ENCODE data around the gene ZNF599. TPM values are rescaled to one million over a fixed set of nuclear protein-coding genes. Genes with fewer than 3 reads are reported as not detected.

The ZNF599 gene
- polyA plus RNA-seq, 1 donor = 11.1 TPM

DNA sequence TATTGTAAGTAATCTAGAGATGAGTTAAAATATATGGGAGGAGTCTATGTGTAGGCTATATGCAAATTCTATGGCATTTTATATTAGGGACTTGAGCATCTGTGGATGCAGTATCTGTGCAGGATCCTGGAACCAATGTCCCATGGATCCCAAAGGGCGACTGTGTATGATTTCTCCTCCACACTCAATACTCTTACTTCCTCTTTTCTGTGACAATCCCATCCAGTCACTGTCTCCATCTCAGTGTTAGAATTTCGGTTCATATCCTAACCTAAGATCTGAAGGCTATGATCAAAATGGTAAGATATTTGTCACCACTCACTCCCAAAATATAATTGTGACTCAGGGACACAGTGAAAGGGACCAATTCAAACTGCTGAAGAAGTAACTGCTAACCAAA lies 15.1 kb upstream of the ZNF599 start:
- WGBS (ENCODE audit: insufficient coverage, low lambda C conversion rate) = no CpG with 5 or more reads among the region's 2 CpGs
- Histone ChIP-seq H3K4me1 (ENCODE audit: control insufficient read depth, insufficient read depth, low read length) (no peaks in the 10 kb centered on the region), H3K27me3 (ENCODE audit: control insufficient read depth, insufficient read depth, low read length) (no peaks in the 10 kb centered on the region), H3K9me3 (ENCODE audit: control insufficient read depth, low read depth, low read length) (no peaks in the 10 kb centered on the region), H3K27ac (ENCODE audit: low read length) (no peak overlapping the region), H3K36me3 (ENCODE audit: control insufficient read depth, insufficient read depth, low read length) (no peaks in the 10 kb centered on the region), H3K4me3 (ENCODE audit: low read length) (no peak overlapping the region)
- DNase-seq = no peak

DNA sequence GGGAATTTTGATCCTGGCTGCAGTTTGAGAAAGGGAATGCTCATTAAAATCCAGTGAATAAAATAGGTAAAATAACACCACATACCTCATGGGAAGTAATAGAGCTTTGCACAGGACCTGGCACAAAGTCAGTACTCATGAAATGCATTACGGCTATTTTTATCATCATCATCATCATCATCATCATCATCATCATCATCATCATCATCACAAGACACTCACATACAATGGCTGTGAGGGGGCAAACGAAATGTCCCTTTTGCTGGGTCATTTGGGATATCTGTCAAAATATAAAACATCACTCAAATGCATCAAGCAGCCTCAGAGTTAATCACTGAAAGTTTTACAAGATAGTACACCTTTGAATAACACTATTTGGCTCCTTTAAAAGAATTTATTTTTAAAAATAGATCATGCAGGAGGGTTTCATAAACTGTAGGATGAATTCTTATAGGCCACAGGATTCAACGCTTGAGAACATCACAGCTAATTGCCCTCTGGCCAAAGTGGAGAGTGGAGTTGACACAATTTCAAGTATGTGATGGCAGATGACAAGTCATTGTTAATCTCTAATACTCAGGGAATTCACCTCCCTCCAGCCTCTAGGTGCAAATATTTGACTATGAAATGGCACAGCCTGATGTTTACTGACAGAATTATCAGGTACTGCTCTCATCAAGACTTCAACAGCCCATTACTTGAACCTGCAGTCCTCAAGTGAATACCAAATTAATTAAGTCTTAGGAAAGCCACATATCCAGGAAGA lies 14.2 kb upstream of the ZNF599 start:
- no peak for DNase-seq
- no peak overlapping the region for H3K4me3 ChIP-seq (ENCODE audit: low read length)
- H3K4me1 ChIP-seq (ENCODE audit: control insufficient read depth, insufficient read depth, low read length) = no peaks in the 10 kb centered on the region
- no peaks in the 10 kb centered on the region for H3K36me3 ChIP-seq (ENCODE audit: control insufficient read depth, insufficient read depth, low read length)
- H3K9me3 ChIP-seq (ENCODE audit: control insufficient read depth, low read depth, low read length) = no peaks in the 10 kb centered on the region
- H3K27ac ChIP-seq (ENCODE audit: low read length) = no peak overlapping the region
- 80% methylated on average over 1 of the region's 3 CpGs for WGBS (ENCODE audit: insufficient coverage, low lambda C conversion rate)
- H3K27me3 ChIP-seq (ENCODE audit: control insufficient read depth, insufficient read depth, low read length) = no peaks in the 10 kb centered on the region

DNA sequence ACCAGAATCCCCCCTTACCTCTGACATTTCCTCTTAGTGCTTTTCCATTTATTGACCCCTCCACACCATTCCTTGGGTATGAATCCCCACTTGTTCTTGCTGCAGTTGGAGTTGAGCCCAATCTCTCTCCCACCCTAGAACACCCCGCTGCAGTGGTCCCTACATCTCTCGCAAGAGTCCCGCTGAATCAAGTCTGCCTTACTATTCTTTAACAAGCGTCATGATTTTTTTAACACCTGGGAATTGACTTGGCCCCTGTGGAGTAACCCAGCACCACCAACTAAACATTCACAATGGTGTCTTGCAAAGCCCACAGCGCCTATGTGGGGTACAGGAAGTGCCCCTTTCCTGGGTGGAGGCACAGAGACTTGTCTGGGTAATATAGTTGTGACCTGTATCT lies 13.2 kb upstream of the ZNF599 start:
- no peak overlapping the region for H3K27ac ChIP-seq (ENCODE audit: low read length)
- no peaks in the 10 kb centered on the region for H3K27me3 ChIP-seq (ENCODE audit: control insufficient read depth, insufficient read depth, low read length)
- no peaks in the 10 kb centered on the region for H3K9me3 ChIP-seq (ENCODE audit: control insufficient read depth, low read depth, low read length)
- H3K4me3 ChIP-seq (ENCODE audit: low read length) = no peak overlapping the region
- no peaks in the 10 kb centered on the region for H3K36me3 ChIP-seq (ENCODE audit: control insufficient read depth, insufficient read depth, low read length)
- no CpG with 5 or more reads among the region's 5 CpGs for WGBS (ENCODE audit: insufficient coverage, low lambda C conversion rate)
- no peak for DNase-seq
- no peaks in the 10 kb centered on the region for H3K4me1 ChIP-seq (ENCODE audit: control insufficient read depth, insufficient read depth, low read length)

DNA sequence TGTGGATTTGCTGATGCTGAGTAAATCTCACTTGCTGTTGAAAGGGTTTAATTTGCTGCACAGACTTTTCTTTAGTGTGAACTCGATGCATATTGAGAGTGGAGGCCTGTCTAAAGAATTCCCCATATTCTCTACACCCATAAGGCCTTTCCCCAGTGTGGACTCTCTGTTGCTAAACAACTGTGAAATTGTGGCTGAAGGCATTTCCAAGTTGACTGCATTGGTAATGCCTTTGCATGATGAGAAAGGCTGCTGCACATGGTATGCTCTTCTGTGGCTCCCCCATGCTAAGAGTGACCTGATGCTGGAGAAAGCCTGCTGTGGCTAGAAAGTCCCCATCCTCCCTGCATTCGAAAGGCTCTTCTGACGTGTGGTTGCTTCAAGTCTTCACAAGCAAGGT lies 6.6 kb upstream of the ZNF599 start:
- H3K9me3 ChIP-seq (ENCODE audit: control insufficient read depth, low read depth, low read length) = no peaks in the 10 kb centered on the region
- no peak overlapping the region for H3K27ac ChIP-seq (ENCODE audit: low read length)
- no peaks in the 10 kb centered on the region for H3K4me1 ChIP-seq (ENCODE audit: control insufficient read depth, insufficient read depth, low read length)
- no peaks in the 10 kb centered on the region for H3K36me3 ChIP-seq (ENCODE audit: control insufficient read depth, insufficient read depth, low read length)
- no CpG with 5 or more reads among the region's 3 CpGs for WGBS (ENCODE audit: insufficient coverage, low lambda C conversion rate)
- no peak for DNase-seq
- no peak overlapping the region for H3K4me3 ChIP-seq (ENCODE audit: low read length)
- peaks cover 2% of the 10 kb centered on the region for H3K27me3 ChIP-seq (ENCODE audit: control insufficient read depth, insufficient read depth, low read length)

DNA sequence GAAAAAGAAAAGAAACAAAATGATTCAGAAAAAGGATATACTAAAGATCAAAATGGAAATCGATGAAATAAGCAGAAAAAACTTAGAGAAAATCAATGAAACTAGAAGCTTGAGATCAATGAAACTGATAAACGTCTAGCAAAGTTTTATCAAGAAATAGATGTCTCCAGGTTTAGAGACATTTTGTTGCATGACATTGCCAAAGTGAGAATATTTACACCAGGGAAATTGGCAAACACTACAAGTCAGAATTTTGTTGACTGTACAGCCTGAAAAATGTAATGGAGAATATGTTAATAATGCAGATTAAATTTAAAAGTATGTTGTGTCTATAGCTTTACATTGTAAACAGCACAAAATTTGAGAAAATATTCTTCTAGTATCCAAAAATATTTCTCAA lies 5.3 kb upstream of the ZNF599 start:
- Histone ChIP-seq H3K27ac (ENCODE audit: low read length) (no peak overlapping the region), H3K36me3 (ENCODE audit: control insufficient read depth, insufficient read depth, low read length) (no peaks in the 10 kb centered on the region), H3K4me3 (ENCODE audit: low read length) (no peak overlapping the region), H3K4me1 (ENCODE audit: control insufficient read depth, insufficient read depth, low read length) (no peaks in the 10 kb centered on the region), H3K27me3 (ENCODE audit: control insufficient read depth, insufficient read depth, low read length) (peaks cover 2% of the 10 kb centered on the region), H3K9me3 (ENCODE audit: control insufficient read depth, low read depth, low read length) (no peaks in the 10 kb centered on the region)
- DNase-seq = no peak
- 95% methylated on average over 2 of the region's 2 CpGs for WGBS (ENCODE audit: insufficient coverage, low lambda C conversion rate)

DNA sequence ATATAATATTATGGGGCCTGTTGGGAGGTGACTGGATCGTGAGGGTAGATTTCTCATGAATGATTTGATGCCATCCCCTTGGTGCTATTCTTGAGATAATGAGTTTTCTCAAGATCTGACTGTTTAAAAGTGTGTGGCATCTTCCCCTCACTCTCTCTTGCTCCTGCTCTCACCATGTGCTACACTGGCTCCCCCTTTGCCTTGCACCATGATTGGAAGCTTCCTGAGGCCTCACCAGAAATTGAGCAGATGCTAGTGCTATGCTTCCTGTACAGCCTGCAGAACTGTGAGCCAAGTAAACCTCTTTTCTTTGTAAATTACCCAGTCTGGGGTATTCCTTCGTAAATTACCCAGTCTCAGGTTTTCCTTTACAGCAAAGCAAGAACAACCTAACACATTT lies 1.8 kb upstream of the ZNF599 start:
- WGBS (ENCODE audit: insufficient coverage, low lambda C conversion rate) = no CpG with 5 or more reads among the region's 2 CpGs
- peaks cover 2% of the 10 kb centered on the region for H3K27me3 ChIP-seq (ENCODE audit: control insufficient read depth, insufficient read depth, low read length)
- no peak for DNase-seq
- H3K9me3 ChIP-seq (ENCODE audit: control insufficient read depth, low read depth, low read length) = no peaks in the 10 kb centered on the region
- no peak overlapping the region for H3K4me3 ChIP-seq (ENCODE audit: low read length)
- no peaks in the 10 kb centered on the region for H3K4me1 ChIP-seq (ENCODE audit: control insufficient read depth, insufficient read depth, low read length)
- no peak overlapping the region for H3K27ac ChIP-seq (ENCODE audit: low read length)
- H3K36me3 ChIP-seq (ENCODE audit: control insufficient read depth, insufficient read depth, low read length) = peaks cover 5% of the 10 kb centered on the region

DNA sequence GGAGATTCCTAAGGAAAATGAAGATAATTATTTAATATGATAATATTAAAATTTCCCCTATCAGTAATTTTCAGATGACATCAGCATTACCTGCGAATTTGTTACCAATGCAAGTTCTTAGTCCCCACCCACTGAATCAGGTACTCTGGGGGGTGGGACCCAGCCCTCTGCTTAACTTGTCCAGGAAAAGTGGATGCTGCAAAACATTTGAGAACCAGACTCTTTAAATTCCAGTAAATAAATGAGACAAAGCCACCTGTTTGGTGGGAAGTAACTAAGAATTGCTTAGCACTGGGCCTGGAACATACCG lies 495 bp upstream of the ZNF599 start:
- Histone ChIP-seq H3K27ac (ENCODE audit: low read length) (no peak overlapping the region), H3K4me3 (ENCODE audit: low read length) (peak overlapping the region; percentile 72), H3K27me3 (ENCODE audit: control insufficient read depth, insufficient read depth, low read length) (peaks cover 2% of the 10 kb centered on the region), H3K4me1 (ENCODE audit: control insufficient read depth, insufficient read depth, low read length) (no peaks in the 10 kb centered on the region), H3K9me3 (ENCODE audit: control insufficient read depth, low read depth, low read length) (no peaks in the 10 kb centered on the region), H3K36me3 (ENCODE audit: control insufficient read depth, insufficient read depth, low read length) (peaks cover 14% of the 10 kb centered on the region)
- whole genome bisulfite sequencing (ENCODE audit: insufficient coverage, low lambda C conversion rate) = 100% methylated on average over 1 of the region's 2 CpGs
- no peak for DNase-seq

DNA sequence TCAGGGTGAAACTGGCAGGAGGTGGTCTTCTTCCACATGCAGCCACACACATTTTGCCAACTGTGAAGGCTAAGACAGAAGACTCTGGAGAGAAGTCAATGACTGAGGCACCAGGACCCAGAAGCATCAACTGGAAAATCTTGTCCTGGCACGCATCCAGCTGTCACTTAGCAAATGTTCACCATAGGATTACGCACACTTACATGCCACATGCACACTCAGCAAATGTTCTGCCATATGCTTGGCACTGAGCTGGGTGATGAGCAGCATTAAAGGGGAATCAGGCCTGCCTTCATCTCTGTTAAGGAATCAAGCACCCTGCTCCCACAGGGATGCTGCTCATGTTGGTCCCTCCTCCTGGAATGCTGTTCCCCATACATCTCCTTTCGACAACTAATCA lies 5.1 kb downstream of the ZNF599 start:
- H3K4me3 ChIP-seq (ENCODE audit: low read length) = no peak overlapping the region
- H3K9me3 ChIP-seq (ENCODE audit: control insufficient read depth, low read depth, low read length) = peaks cover 8% of the 10 kb centered on the region
- H3K27me3 ChIP-seq (ENCODE audit: control insufficient read depth, insufficient read depth, low read length) = no peaks in the 10 kb centered on the region
- H3K4me1 ChIP-seq (ENCODE audit: control insufficient read depth, insufficient read depth, low read length) = no peaks in the 10 kb centered on the region
- peaks cover 52% of the 10 kb centered on the region for H3K36me3 ChIP-seq (ENCODE audit: control insufficient read depth, insufficient read depth, low read length)
- no peak overlapping the region for H3K27ac ChIP-seq (ENCODE audit: low read length)
- WGBS (ENCODE audit: insufficient coverage, low lambda C conversion rate) = no CpG with 5 or more reads among the region's 3 CpGs
- no peak for DNase-seq

DNA sequence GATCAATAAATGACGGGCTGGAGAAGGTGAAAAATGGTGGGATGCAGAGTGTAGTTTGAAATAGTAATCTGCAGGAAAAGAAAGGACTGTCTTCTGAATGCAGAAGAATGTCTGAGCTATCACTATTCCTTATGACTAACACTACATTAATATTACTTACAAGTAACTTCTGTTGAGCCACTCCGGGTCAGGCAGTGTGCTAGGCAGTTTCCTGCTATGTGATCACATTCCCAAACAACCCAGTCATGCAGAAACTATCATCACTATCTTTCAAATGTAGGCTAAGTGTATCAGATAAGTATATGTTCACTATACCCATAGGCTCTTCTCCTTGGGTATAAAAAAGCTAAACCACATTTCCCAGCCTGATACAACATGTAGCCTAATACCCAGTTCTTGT lies 6.6 kb downstream of the ZNF599 start:
- WGBS (ENCODE audit: insufficient coverage, low lambda C conversion rate) = no CpG with 5 or more reads among the region's 2 CpGs
- no peaks in the 10 kb centered on the region for H3K4me1 ChIP-seq (ENCODE audit: control insufficient read depth, insufficient read depth, low read length)
- no peak for DNase-seq
- H3K27ac ChIP-seq (ENCODE audit: low read length) = no peak overlapping the region
- H3K36me3 ChIP-seq (ENCODE audit: control insufficient read depth, insufficient read depth, low read length) = peaks cover 52% of the 10 kb centered on the region
- no peaks in the 10 kb centered on the region for H3K27me3 ChIP-seq (ENCODE audit: control insufficient read depth, insufficient read depth, low read length)
- no peak overlapping the region for H3K4me3 ChIP-seq (ENCODE audit: low read length)
- peaks cover 10% of the 10 kb centered on the region for H3K9me3 ChIP-seq (ENCODE audit: control insufficient read depth, low read depth, low read length)

DNA sequence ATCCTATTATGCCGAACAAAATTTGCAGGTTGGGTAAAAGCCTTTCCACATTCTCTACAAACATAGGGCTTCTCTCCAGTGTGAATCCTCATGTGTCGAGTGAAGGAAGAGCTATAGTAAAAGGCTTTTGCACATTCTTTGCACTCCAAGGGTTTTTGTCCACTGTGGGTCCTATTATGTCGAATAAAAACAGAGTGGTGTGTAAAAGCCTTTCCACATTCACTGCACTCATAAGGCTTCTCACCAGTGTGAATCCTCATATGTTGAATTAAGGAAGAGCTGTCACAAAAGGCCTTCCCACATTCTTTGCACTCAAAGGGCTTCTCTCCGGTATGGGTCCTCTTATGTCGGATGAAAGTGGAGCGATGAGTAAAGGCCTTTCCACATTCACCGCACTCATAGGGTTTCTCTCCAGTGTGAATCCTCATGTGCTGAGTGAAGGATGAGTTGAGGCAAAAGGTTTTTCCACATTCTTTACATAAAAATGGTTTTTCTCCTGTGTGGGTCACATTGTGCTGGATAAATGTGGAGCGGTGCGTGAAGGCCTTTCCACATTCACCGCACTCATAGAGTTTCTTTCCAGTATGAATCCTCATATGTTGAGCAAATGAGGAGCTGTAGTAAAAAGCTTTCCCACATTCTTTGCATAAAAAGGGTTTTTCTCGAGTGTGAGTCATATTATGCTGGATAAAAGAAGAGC lies 13.6 kb downstream of the ZNF599 start:
- Histone ChIP-seq H3K27me3 (ENCODE audit: control insufficient read depth, insufficient read depth, low read length) (no peaks in the 10 kb centered on the region), H3K4me1 (ENCODE audit: control insufficient read depth, insufficient read depth, low read length) (no peaks in the 10 kb centered on the region), H3K4me3 (ENCODE audit: low read length) (no peak overlapping the region), H3K36me3 (ENCODE audit: control insufficient read depth, insufficient read depth, low read length) (peaks cover 14% of the 10 kb centered on the region), H3K27ac (ENCODE audit: low read length) (no peak overlapping the region), H3K9me3 (ENCODE audit: control insufficient read depth, low read depth, low read length) (peaks cover 40% of the 10 kb centered on the region)
- no peak for DNase-seq
- WGBS (ENCODE audit: insufficient coverage, low lambda C conversion rate) = 100% methylated on average over 2 of the region's 11 CpGs

DNA sequence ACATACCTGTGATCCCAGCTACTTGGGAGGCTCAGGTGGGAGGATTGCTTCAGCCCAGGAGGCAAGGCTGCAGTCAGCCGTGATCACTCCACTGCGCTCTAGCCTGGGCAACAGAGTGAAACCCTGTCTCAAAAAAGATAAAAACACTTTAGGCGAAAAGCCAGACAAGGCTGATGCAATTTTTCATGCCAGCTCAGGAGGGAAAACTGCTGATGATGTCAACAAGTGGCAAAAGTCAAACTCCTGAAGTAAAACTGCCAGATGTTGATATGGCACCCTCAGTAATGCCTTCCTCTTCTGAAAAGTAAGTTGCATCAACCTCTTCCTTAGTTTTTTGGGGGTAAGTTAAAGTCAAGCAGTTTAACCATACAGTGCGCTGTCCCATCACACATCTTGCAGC lies 15.6 kb downstream of the ZNF599 start:
- H3K36me3 ChIP-seq (ENCODE audit: control insufficient read depth, insufficient read depth, low read length) = peaks cover 11% of the 10 kb centered on the region
- H3K9me3 ChIP-seq (ENCODE audit: control insufficient read depth, low read depth, low read length) = peaks cover 45% of the 10 kb centered on the region

More for the DNA sequence above, 15.6 kb downstream of the ZNF599 start:
- no peak for DNase-seq
- Histone ChIP-seq H3K4me3 (ENCODE audit: low read length) (no peak overlapping the region), H3K4me1 (ENCODE audit: control insufficient read depth, insufficient read depth, low read length) (no peaks in the 10 kb centered on the region), H3K27me3 (ENCODE audit: control insufficient read depth, insufficient read depth, low read length) (no peaks in the 10 kb centered on the region), H3K27ac (ENCODE audit: low read length) (no peak overlapping the region)
- 100% methylated on average over 1 of the region's 4 CpGs for WGBS (ENCODE audit: insufficient coverage, low lambda C conversion rate)

All from large intestine (tissue), 3 donors.